GM18870 (cell line): ENCODE data around the gene JHY.

Experiments
- ATAC-seq: cut with Tn5 transposase; IDR thresholded peaks from one replicate; pipeline ENCODE4 v1.9.1; 2021; ENCODE audit warnings: moderate library complexity; ENCODE audit not compliant: unreplicated experiment

Gene JHY

DNA sequence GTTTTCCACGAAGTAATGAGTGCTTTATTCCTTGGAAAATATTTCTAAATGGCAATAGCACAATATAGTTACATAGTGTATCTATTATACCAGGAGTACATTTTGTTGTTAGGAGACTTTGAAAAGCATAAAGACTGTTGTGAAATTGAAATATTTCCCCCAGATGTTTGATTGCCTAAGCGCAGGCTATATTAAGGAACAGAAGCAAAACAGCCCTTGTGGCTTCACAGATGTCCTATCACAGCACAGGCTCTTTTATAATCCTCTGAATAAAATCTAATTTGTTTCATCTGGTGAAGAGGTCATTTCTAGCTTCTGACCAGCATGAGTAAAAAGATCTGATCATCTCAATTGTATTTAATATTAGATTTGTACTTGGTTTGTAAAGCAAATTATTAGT, 50.9 kb downstream of the JHY start:
- no peak for ATAC-seq

- ATAC-seq: no peak
These were observed 55.4 kb downstream of the JHY start for GRCh38 chr11:122937983-122938382.

- no peak for ATAC-seq
These were observed 56.0 kb downstream of the JHY start for GRCh38 chr11:122938557-122938956.

GRCh38 chr11:122951211-122951610, 68.7 kb downstream of the JHY start:
- no peak for ATAC-seq

- no peak for ATAC-seq
These were observed 71.9 kb downstream of the JHY start for GRCh38 chr11:122954455-122954854.

GRCh38 chr11:122963961-122964360, 81.4 kb downstream of the JHY start:
- ATAC-seq: no peak

DNA sequence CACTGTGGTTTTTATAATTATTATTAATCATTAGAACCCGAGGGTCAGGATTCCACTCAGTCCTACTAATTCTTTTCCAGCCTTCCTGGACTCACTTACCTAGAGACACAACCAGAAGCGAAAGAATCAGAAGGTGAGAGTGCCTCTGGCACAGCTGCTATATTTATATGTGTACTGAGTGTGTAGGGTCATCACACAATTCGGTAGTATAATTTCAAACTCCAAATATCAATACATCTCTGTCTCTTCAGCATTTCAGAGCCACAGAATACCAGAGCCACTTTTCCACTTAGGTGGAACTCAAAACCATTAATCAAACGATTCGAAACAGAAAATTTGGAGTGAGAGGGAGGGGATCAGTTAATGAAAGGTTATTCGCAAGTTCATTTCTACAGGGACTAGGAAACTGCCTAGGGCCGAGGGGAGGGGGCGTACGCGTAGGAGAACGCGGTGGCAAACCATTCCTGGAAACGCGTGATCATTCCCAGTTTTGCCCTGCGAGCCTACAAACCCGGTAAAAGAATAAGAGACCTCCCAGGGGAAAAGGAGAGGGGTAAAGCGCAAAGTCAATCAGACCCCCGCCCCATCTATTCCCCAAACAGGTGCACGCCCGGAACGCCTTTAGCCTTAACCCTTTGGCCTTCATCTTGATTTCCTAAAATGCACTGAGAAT, 93.6 kb downstream of the JHY start:
- ATAC-seq: no peak

GRCh38 chr11:122976734-122977469, 94.3 kb downstream of the JHY start:
- no peak for ATAC-seq

- ATAC-seq: no peak
These were observed 95.1 kb downstream of the JHY start for GRCh38 chr11:122977470-122978298.

DNA sequence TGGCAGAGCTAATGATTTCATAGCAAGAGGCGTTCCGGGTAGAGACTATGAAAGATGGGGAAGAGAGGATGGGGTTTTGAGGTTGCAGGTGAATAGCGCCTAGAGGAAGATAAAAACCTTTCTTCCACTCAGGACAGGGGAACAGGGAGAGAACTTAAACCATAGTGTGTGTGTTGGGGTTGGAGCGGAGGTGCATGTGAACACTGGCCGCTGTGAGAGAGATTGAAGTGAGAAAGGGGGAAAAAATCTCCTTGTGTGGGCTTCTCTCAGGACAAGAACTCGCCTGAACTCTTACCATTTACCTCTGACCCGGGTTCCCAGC, 95.7 kb downstream of the JHY start:
- no peak for ATAC-seq

DNA sequence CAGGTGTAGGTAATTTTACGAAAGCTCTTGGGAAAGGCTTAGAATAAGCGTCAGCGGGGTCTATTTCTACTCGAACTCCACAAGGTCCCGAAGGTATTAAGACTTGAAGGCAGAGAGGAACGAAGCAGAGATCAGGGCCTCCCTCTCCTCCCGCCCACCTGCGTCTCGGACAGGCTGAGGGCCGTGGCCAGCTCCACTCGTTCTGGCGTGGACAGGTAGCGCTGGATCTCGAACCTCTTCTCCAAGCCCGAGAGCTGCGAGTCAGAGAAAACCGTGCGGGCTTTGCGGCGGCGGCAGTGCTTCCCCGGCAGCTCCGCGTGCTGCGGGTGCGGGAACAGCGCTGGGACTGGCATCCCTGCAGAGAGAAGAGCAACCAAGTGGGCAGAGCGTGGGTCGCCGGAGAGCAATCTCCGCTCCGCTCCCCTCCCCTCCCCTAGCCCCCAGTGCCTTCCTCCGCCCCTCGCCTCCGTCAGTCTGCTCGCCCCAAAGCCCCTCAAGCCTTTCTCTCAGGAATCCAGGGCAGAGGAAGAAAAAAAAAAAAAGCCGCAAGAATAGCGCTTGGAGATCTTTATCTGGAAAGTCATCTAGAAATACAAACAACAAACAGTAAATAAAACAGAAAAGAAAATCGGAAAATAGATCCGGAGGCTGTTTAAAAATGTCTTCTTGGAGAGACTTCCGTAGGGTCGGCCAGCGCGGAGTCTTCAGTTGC, 96.7 kb downstream of the JHY start:
- no peak for ATAC-seq

GRCh38 chr11:122979815-122980595, 97.4 kb downstream of the JHY start:
- no peak for ATAC-seq

DNA sequence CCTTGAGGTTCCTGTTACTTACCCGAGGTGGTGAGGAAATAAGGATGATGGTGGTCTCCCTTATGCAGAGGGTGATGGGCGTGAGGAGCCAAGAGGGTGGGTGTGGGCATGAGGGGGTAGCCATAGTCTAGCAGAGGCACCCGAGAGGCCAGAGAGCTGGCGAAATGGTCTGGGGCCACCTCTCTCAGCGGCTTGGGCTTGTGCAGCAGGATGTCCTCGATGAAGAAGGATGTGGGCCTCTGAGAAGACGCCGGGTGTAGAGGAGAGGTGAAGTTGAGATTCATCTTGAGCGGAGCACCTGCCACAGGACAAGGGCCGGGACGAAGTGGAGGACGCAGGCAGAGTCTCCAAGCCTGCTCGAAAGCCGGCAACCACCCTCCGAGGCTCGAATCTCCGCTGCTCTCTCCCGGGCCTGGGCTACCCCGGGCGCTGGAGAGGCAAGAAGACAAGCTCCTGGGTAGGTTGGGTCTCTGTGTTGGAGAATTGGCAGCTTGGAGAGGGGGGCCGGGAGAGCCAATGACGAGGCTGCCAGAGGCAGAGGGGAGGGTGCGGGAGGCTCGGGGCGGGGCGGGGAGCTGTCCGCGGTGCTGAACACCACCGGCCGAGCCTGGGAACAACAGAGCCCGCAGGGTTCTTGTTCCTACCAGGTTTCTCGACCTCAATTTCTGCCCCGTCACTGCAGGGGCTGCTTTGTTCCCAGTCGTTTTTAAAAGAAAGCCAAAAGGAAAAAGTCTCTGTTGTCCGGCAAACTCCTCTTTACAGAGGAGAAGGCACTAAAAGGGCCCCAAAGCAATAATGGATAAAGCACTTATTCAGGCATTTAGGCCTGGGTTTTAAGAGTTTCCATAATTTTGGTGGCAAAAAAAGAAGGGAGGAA, 99.1 kb downstream of the JHY start, which contains the start of gene BSX:
Gene BSX, minus strand, starts transcription at position 447 of the 877 bp plus-strand sequence. Its CDS starts 163 bp downstream, at position 284.
- no peak for ATAC-seq

GRCh38 chr11:122983438-122984185, 101.1 kb downstream of the JHY start:
- ATAC-seq: no peak

GRCh38 chr11:122984186-122985011, 101.8 kb downstream of the JHY start:
- no peak for ATAC-seq

- no peak for ATAC-seq
These were observed 113.0 kb downstream of the JHY start for GRCh38 chr11:122995526-122995925.

DNA sequence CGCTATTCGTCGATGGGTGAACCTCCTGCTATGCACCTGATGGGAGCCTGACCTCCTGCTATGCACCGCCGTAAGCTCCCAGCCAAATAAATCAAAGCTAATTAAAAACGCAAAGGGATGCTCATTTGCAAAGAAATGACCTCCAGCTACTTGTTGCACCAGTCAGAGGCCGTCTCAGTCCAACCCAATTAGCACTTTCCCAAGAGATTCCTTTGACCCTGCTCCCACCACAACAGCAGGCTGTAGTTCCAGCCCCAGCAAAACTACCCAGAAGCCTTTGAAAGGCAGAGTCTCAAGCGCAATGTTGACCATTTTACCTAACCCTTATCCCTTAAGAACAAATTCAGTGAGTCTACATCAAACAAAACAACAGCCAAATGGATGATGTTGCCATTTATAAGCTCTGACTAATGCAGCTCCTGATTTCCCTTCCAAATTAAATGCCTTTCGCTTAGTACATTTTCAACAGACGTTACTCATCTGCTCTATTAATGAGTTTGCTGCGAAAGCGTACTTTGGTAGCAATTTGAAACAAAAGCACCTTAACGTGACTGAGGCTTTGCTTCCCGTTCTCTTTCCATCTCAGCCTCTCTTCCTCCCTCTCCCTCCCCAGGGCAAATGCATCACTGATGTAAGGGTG, 116.3 kb downstream of the JHY start:
- ATAC-seq: no peak
